GM18907 (cell line): ENCODE measurements around the gene HEPACAM2.

Experiments used
- ATAC-seq: cut with Tn5 transposase; IDR thresholded peaks from one replicate; pipeline ENCODE4 v1.9.1; 2021; ENCODE audit warnings: mild to moderate bottlenecking, moderate library complexity; ENCODE audit not compliant: unreplicated experiment

HEPACAM2 gene

DNA sequence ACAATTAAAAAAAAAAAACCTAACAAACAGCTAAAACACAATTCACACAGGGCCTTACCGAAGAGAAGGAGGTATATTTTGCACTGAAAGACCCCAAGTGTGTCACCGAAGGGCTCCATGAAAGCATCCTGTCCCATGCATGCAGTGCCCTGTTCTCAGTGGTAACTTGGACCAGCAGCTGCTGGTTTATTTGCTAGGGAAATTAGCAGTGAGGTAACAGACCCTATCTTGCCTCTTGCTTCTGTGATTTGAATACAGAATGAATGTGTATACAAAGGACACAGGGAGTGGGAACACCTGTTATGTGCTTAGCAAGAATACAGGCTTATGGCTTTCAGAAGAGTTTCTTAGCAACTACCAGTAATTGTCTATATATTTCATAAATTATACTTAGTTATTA lies at the start of gene HEPACAM2:
TSS of gene HEPACAM2 (minus strand) at position 160 of the 400 bp plus-strand sequence.
- ATAC-seq: peak; percentile 46

DNA sequence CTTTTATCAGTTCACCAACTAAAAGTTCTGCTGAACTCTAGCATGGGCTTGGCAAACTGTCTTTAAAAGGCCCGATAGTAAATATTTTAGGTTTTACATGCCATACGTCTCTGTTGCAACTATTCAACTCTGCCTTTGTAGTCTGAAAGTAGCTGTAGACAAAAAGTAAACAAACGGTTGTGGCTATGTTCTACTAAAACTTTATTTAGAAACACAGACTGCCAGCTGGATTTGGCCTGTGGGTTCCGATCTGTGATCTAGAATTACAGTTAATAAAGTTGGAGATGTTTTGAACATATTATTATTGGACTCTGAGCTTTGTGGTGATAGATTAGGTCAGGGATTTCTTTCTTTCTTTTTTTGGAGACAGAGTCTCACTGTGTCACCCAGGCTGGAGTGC lies 39.0 kb upstream of the HEPACAM2 start:
- no peak for ATAC-seq

DNA sequence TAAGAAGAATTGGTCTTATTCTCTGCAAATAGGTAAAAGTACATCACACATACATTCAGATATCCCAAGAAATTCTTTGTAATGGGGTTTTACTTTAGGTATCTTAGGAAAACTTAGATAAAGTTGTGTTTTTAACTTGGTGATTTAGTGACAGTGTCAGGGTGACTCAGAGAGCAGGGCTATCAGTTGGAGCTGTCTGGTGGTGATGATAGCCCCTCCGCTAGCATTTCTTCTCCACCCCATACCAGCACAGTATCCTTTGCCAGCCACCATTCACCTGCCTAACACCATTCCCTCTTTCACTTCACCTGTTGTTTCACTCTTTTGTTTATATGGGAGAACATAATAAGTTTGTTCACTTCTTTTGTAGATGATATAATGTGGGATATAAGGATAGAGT lies 36.3 kb upstream of the HEPACAM2 start:
- ATAC-seq: no peak

DNA sequence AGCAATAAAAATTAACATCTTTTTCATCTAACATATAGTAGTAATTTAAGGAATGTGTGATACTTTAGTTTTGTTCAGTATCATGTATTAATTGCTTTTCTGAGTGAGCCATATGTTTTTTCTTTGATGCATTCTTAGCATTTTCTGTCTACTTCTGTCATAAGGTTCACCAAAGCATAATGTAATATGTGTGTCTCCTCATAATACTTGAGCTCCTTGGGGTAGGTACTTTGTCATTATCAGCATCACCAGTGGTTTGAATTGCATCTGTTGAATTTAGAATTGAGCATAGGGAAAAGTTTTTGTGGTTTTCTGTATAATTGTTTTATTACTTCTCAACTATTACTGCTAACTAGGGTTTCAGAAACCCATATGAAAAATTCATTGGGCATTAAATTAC lies 32.4 kb upstream of the HEPACAM2 start:
- no peak for ATAC-seq

DNA sequence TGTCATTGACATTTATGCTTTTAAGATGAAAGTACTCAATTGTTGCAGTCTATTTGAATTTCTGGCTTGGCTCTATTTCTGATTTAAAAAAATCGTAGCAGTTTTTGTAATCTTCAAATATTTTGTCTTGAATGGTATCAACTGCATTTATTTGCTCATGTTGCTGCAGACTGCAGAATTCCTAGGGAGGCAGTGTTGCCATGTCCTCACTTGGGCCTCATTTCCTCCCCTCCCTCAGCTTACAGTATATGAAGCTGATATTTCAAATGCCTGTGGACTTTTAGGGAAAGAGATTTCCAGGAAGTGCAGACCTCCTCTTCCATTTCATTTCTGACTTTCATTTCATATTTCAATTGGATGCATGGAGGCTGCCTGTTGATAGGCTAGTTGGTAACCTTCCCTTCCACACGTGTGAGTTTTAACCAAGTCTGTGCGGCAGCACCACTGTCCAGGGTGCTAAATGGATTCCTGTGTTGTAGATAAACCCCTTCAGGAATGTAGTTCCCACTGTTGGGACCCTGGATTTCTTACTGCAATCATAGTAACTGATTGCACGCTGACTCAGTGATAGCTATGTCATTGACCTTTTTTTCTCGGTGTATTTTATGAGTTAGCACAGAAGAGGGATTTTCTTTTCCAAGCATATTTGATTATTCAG lies 23.4 kb upstream of the HEPACAM2 start:
- no peak for ATAC-seq

DNA sequence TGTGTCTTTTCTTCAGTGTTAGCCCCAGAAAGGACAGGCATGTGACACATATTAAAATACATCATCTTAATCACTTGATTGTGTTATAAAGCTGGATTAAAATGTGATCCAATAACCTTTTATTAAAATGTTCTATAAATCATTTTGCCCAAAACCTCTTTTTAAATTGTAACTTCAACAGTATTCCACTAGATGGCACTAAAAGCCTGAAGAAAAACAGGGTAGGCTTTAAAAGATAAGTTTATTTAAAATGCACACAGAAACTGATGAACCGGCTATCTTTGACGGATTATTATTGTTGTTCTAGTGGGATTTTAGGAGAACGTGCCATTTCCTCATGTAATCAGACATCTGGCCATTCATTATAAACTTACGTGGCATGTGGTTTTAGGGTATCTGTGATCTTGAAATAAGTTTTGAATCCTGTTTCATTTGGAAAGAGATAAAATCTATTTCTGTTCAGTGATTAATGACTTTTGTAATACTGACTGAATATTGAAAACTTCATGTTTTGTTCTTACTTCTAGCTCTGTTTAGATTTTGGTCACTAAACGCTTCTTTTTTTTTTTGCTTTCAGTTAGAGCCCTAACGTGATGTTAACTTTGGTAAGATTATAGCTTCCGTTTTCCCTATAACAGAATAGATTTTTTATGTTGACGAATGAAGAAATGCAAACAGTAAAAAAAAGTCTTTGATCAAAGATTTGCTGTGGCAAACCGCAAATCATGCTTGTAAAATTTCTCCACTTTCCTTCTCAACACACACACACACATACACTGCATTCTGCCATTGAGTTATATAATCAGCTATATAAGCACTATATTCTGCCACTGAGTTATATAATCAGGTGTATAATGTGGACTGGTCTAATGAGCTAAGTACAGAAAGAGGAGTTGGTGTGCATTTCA lies 19.5 kb upstream of the HEPACAM2 start:
- no peak for ATAC-seq

DNA sequence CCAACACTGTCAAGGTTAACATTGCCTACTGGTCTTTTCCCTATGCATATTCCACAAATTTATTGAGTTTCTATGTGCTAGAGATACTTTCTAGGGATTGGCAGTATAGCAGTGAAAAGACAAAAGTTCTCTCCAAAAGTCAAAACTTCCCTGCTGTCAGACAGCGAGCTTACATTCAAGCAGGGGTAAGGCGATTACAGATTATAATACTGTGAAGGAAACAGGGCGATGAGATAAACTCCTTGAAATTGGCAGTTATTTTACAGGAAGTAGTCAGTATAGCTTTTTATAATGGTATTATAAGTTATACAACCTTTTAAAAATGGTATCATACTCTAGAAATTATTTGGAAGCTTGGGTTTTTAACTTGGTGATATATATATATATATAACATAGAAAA lies 15.8 kb upstream of the HEPACAM2 start:
- no peak for ATAC-seq

DNA sequence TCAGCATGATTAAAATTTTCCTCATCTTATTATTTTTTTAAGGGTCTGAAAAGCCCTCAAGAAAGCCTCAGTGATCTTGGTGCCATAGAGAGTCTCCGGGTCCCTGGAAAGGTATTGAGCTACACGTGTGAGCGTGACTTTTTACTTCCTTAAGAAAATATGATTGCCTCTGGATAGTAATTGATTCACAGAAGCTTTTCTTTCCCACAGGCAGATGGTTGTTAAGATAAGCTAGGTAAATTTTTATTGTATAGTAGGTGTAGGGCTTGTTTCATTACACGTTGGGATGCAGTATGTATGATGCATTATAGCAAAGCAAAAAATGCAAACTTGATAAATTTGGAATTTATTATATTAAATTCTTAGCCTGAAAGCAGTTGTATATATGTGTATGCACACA lies 13.6 kb upstream of the HEPACAM2 start:
- no peak for ATAC-seq

DNA sequence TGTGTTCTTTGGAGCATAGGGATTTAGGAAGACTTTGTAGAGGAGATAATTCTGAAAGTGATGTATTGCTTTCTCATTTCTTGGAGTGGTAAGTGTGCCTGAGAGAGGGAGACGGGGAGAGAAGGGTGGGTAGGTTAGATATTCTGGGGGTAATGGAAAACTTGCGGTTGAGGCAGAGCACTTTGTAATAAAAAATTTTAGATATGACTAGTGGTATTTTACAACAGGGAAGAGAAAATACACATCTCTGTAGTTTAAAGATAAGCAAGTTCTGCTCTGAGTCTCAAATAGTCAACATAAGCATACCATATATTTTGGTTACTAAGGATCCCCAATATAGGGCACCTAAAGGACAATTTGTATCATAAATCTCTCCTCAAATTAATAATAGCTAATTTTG lies 12.5 kb upstream of the HEPACAM2 start:
- no peak for ATAC-seq

DNA sequence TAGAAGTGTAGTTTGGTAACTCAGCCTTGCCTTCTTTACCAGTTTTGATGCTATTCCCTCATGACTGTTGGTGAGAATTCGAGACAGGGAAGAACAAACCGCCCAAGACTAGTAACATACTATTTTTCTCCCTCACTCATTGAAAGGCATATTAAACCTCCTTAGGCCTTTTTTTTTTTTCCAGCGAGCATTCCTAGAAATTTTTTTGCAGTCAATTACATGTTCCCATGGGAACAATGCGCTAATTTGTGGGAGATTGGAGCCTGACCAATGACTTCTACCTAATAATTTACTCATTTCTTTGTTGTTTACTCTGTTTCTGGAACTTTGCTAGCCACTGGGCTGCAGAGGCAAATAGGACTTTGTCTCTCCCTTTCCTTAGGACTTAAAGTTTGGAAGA lies 11.9 kb upstream of the HEPACAM2 start:
- no peak for ATAC-seq

DNA sequence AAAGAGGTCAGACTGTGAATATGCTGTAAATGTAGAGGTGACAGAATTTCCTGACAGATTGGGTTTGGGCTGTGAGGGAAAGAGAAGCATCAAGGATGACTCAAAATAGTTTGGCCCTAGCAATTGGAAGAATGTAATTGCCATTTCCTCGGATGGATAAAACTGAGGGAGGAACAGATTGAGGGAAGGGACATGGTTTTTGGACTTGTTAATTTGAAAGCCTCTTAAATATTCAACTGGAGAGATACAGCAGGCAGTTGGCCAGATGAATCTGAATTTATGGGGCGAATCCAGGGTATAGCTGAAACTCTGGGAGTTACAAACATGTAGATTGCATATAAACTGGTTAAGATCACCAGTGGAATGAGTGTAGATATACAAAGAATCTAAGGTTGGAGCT lies 9.3 kb upstream of the HEPACAM2 start:
- no peak for ATAC-seq

DNA sequence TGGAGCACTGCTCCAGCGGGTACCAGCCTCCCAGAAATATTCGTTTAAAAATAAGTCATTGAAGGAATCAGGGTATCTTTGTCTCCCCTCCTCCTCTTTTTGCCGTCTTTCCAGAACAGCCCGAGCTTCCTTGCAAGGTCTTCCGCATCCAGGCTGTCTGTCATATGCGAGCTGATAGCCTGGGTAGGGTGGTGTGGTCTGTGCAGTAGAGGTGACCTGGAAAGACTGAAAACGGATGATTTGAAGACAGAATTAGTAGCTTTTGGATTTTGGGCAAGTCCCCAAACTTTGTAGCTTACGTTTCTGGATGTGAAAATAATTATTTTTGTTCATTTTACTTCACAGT lies 6.4 kb upstream of the HEPACAM2 start:
- ATAC-seq: peak; percentile 1

DNA sequence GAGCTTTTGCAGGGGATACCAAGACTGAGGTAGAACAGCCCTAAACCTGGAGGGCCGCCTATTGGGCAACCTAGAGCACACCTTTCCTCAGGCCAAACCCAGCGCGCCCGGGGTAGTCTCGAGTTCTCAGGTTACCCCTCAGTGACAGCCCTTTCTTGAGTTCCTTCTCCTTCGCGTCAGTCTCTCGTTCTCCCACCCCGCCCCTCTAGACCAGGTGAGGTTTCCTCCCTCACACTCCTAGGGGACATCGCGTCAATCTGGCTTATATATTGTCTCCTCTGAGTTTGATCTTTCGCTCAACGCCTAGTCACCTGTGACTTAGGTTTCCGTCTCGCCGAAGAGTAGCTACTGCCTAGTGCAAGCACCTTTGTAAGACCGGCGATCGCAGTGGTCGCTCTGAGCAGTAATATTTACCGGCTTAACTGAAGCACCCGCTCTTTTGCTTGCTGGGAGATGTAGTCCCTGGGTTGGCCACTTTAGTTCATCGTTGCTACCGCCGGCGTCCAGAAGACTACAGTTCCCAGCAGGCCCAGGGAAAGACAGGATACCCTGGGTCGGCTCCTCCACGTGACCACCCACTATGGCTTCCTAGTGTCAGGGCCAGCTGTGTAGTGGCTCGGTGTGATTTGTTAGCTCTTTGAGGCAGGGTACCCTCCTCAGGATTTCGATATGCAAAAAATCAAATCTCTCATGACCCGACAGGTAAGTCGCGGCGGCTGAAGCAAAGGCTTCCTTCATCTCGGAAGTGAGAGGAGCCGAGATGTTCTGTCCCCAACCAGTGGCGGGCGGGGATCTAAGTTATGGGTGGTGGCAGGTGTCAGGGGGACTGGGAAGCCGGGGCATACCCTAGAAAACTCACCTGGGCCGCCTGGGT lies 5.8 kb upstream of the HEPACAM2 start, which contains the start of gene VPS50:
TSS of gene VPS50 (plus strand) at position 568 of the 874 bp plus-strand sequence. CDS start at position 670, 102 bp downstream.
- ATAC-seq: peak; percentile 99

DNA sequence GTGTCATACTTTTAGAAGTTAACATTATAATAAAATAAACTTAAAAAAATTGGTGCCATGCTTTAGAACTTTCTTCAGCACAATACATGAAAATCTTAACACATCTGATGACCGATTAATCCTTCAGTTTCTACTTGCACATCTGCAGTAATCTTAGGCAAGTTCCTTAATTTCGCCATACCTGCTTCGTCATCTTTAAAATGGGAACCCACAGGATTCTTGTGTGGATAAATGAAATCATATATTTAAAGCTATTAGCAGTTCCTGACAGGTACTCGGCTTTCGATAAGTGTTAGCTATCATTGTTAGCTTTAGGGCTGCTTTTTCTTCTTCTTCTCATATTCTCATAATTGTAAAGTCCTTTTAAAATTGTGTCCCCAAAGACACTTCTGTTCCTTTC lies 5.0 kb upstream of the HEPACAM2 start:
- no peak for ATAC-seq

DNA sequence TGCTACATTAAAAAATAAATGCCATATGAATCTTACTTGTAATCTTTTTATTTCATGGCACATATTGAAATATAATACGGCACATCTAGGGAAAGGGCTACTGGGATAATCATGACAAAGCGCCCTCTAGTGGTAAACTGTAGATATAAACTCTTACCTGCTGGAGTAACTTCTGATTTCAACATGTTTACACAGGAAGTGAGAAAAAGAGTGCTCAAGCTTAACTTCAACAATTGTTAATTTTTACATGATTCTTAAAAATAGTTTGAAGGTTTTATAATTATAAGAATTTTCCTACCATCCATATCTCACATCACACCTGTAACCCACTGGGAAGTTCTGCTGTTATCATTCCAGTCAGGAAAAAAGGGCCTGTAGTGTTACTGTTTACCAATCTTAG lies 2.0 kb upstream of the HEPACAM2 start:
- ATAC-seq: no peak

DNA sequence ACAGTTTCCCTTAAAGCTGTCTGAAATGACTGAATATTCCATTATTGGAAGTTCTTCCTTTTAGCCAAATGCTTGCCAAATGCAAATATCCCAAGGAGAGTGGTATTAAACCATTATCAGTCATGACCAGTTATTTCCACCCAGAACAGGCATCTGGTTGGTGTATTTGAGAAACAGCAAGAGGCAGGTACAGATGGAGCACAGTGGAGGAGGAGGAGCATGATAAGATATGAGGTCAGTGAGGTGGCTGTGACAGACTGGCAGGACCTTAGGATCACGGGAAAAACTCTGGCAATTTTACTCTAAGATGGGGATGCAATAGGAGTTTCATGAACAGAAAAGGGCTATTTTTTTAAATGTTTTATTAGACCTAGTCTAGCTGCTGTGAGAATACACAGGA lies 6.4 kb downstream of the HEPACAM2 start:
- ATAC-seq: no peak

DNA sequence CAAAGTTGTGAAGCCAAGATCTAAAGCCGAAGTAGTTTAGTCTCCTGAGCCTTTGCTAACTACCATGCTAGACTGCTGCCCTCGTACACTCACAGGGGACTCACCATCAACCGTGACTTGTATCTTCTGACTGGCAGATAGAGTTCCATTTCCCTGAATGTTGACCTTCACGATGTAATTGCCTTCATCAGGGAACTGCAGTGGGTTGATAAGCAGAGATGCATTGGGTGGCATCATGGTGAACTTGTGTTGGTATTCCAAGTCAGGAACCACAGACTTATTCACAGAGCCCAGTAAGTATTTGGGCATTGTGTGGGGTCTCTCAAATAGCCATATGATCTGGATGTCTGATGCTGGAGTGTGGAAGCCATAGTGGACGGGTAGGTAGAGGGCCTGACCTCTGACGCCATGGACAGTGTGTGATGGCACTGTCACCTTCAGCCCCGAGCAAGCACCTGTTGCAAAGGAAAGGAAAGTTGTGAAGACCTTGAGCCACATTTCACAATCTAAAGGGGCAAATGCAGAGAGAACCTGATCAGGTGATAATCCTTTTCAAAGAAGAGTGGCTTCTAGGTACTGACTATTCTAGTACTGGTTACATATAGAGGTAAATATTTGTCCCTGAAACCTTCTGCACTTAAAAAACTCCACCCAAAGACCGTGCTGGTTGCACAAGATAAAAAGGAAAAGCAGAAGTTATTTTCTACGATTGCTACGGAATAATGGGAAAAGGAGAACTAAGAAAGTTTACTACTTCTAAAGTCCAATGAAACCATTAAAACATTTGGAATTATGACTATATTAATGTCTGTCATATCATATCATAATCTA lies 7.1 kb downstream of the HEPACAM2 start:
- no peak for ATAC-seq

DNA sequence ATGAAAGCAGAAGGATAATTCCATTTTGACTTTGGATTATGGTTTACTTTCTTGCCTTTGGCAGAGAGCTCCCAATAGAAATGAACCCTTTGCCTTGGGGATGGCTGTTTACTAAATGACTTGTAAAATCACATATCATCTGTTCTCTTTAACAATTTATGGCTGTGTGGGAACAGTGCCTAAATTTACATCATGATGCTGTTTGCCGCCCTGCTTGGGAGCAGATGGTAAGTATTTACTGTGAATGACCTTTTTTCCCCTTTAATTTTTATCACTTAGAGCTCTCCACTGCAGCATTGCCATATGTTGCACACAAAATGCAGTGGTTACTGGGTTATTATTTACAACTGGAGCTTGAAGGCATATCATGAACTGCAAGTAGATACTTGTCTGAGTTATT lies 13.4 kb downstream of the HEPACAM2 start:
- no peak for ATAC-seq

DNA sequence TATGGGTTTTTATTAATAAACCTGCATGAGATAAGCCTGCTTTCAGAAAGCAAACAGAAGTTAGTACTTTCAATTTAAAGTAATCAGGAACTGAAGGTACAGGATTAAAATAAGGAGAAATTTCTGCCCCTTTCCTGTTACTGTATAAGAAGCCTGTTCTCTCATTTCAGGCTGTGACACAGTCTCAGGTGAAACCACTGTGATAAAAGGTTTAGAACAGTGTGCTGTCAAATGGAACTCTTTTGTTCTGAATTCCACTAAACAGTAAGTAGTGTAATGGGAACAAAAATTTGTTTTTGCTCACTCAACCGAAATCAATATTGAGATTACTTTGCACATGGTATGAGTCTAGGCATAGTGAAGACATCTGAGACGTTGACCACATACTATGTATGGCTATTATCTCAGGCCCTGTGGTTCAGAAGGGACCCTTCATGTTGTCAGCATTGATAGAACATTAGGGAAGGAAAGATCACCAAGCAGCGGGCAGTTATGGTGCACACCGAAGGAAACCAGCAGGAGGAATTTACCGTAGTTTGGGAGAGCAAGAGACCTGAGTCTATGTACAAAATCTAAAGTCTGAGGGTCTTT lies 14.9 kb downstream of the HEPACAM2 start:
- ATAC-seq: no peak

DNA sequence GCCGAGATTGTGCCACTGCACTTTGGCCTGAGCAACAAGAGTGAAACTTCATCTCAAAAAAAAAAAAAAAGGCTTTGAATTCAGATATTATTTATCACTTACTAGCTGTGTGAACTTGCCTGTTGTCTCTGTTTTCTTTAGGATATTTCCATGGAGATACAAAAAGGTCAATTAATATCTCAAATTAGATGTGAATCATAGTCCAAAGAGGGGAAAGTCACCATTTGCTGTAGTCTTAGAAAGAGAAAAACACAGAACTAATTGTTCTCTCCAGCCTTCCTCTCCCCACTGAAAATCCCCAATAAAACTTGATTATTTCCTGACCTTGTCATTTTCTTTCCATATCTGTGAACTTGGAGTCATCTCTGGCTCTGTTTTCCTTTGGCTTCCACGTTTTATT lies 21.2 kb downstream of the HEPACAM2 start:
- ATAC-seq: no peak
